IPS DF 4.7 (cell line): ENCODE measurements around the gene ACSM5.

ENCODE experiments used
- DNase-seq: peaks from one replicate; pipeline ENCODE4 v3.0.0-alpha.2; 2013; ENCODE audit warnings: low spot score; ENCODE audit errors: extremely low read depth

ACSM5 gene

GRCh38 chr16:20409398-20410120 lies at the start of gene ACSM5:
ACSM5 (plus strand) TSS chr16:20409534; CDS start chr16:20411485, 1,951 bp downstream.
- DNase-seq, result no peak

- no peak for DNase-seq
These were observed 49.3 kb upstream of the ACSM5 start for GRCh38 chr16:20359997-20360396.

GRCh38 chr16:20363191-20363590 lies 46.1 kb upstream of the ACSM5 start:
- no peak for DNase-seq

GRCh38 chr16:20364051-20364450 lies 45.3 kb upstream of the ACSM5 start:
- DNase-seq, result no peak

GRCh38 chr16:20369452-20370054 lies 39.8 kb upstream of the ACSM5 start:
- DNase-seq, result no peak

- no peak for DNase-seq
These were observed 36.6 kb upstream of the ACSM5 start for GRCh38 chr16:20372701-20373100.

- DNase-seq, result no peak
These were observed 32.2 kb upstream of the ACSM5 start for GRCh38 chr16:20377181-20377580.

- DNase-seq, result no peak
These were observed 28.6 kb upstream of the ACSM5 start for GRCh38 chr16:20380782-20381181.

GRCh38 chr16:20382202-20382948 lies 27.0 kb upstream of the ACSM5 start:
- DNase-seq, result no peak

GRCh38 chr16:20383106-20384029 lies 26.0 kb upstream of the ACSM5 start:
- DNase-seq, result peak; percentile 78

GRCh38 chr16:20385844-20386832 lies 23.2 kb upstream of the ACSM5 start:
- peak; percentile 36 for DNase-seq

- DNase-seq, result no peak
These were observed 21.4 kb upstream of the ACSM5 start for GRCh38 chr16:20387978-20388377.

GRCh38 chr16:20388854-20389253 lies 20.5 kb upstream of the ACSM5 start:
- DNase-seq, result no peak

- DNase-seq, result no peak
These were observed 18.3 kb upstream of the ACSM5 start for GRCh38 chr16:20391045-20391444.

- no peak for DNase-seq
These were observed 15.3 kb upstream of the ACSM5 start for GRCh38 chr16:20393801-20394577.

GRCh38 chr16:20395946-20396345 lies 13.4 kb upstream of the ACSM5 start:
- DNase-seq, result no peak

GRCh38 chr16:20396846-20397467 lies 12.4 kb upstream of the ACSM5 start:
- DNase-seq, result no peak

- DNase-seq, result no peak
These were observed 11.8 kb upstream of the ACSM5 start for GRCh38 chr16:20397468-20398074.
